HepG2 (cell line): ENCODE measurements around the gene VDAC1. TPM values are rescaled to one million over a fixed set of nuclear protein-coding genes. Genes with fewer than 3 reads are reported as not detected.

Experiments used
- BRF2 ChIP-seq: sonication (generic); formaldehyde crosslinking; IDR thresholded peaks from 2 replicates; pipeline ENCODE4 v1.8.1; 2022; ENCODE audit warnings: mild to moderate bottlenecking, missing genetic modification reagents
- CTCF ChIP-seq: sonication (generic); formaldehyde crosslinking; IDR thresholded peaks from 2 replicates; pipeline ENCODE4 v1.5.0; 2020; ENCODE audit warnings: mild to moderate bottlenecking, missing genetic modification reagents, moderate library complexity
- EEA1 ChIP-seq: sonication (generic); formaldehyde crosslinking; IDR thresholded peaks from 2 replicates; pipeline ENCODE4 v1.5.1; 2020; ENCODE audit warnings: mild to moderate bottlenecking, missing genetic modification reagents, borderline replicate concordance
- FOXA3 ChIP-seq: IDR thresholded peaks from 2 replicates; pipeline ENCODE4 v1.6.1; 2016; ENCODE audit warnings: missing genetic modification reagents, missing compliant biosample characterization
- GRHL1 ChIP-seq: sonication (generic); formaldehyde crosslinking; conservative IDR thresholded peaks from 2 replicates; pipeline ENCODE4 v1.8.0; 2022; ENCODE audit warnings: missing genetic modification reagents
- HES4 ChIP-seq: sonication (generic); formaldehyde crosslinking; IDR thresholded peaks from 2 replicates; pipeline ENCODE4 v1.9.0; 2021; ENCODE audit warnings: mild to moderate bottlenecking, missing genetic modification reagents, borderline replicate concordance
- KAT2B ChIP-seq: fragments of 150-350 bp; IDR thresholded peaks from 2 replicates; pipeline ENCODE4 v1.6.1; 2014; ENCODE audit warnings: low read depth, low read length, borderline replicate concordance
- PCBP1 ChIP-seq: fragments of 200-400 bp; formaldehyde crosslinking; IDR thresholded peaks from 2 replicates; pipeline ENCODE4 v1.6.1; 2017; ENCODE audit warnings: mild to moderate bottlenecking, low read depth, low read length, borderline replicate concordance
- PREB ChIP-seq: sonication (generic); formaldehyde crosslinking; IDR thresholded peaks from 2 replicates; pipeline ENCODE4 v1.4.0; 2020; ENCODE audit warnings: missing genetic modification reagents
- RAD21 ChIP-seq: fragments of 450-650 bp; formaldehyde crosslinking; IDR thresholded peaks from 2 replicates; pipeline ENCODE4 v1.5.0; 2020; ENCODE audit warnings: mild to moderate bottlenecking
- RFX5 ChIP-seq: IDR thresholded peaks from 2 replicates; pipeline ENCODE4 v1.6.1; 2011; ENCODE audit warnings: low read depth, low read length, improper control_type of control experiment
- ZBTB14 ChIP-seq: sonication (generic); formaldehyde crosslinking; IDR thresholded peaks from 2 replicates; pipeline ENCODE4 v1.4.0; 2020; ENCODE audit warnings: missing genetic modification reagents
- ZNF33A ChIP-seq: sonication (generic); formaldehyde crosslinking; IDR thresholded peaks from 2 replicates; pipeline ENCODE4 v1.5.1; 2020; ENCODE audit warnings: missing genetic modification reagents, mild to moderate bottlenecking, moderate library complexity, borderline replicate concordance
- ZNF639 ChIP-seq: conservative IDR thresholded peaks from 2 replicates; pipeline ENCODE4 v1.6.1; 2018; ENCODE audit warnings: missing genetic modification reagents
- ZNF713 ChIP-seq: sonication (generic); formaldehyde crosslinking; IDR thresholded peaks from 2 replicates; pipeline ENCODE4 v1.4.0; 2020; ENCODE audit warnings: mild to moderate bottlenecking, missing genetic modification reagents
- ZNF749 ChIP-seq: sonication (generic); formaldehyde crosslinking; IDR thresholded peaks from 2 replicates; pipeline ENCODE4 v1.8.0; 2022; ENCODE audit warnings: mild to moderate bottlenecking, missing genetic modification reagents, moderate library complexity, borderline replicate concordance
- polyA plus RNA-seq, 8 experiments: library from polyadenylated mRNA; depleted of rRNA in 3 of 8; stranded (reverse) in 7 of 8; unstranded in 1 of 8; fragments of >200 nt; fragmentation: Illumina TruSeq in 4 of 8; extraction: Trizol in 4 of 8; gene quantifications; 2 replicates each; pipeline versions ENCODE4 v1.2.1 to v1.2.3, GENCODE V29; 2011 to 2016; ENCODE audit warnings: low read depth in 4 of 8, missing spikeins in 1 of 8, mixed read lengths in 1 of 8; ENCODE audit not compliant: insufficient read depth in 1 of 8
- total RNA-seq, 5 experiments: library from RNA; depleted of rRNA; stranded (reverse); fragments of >200 nt; fragmentation: Illumina TruSeq; extraction: Trizol; gene quantifications; 2 replicates each; pipeline ENCODE4 v1.2.3, GENCODE V29; 2016; ENCODE audit warnings: low read depth in 1 of 5

The VDAC1 gene
- total and polyA plus RNA-seq, 2 of the 13 experiments (the other 11 are each of a cell fraction or from before 2014, with no cell fraction given) = 112 to 380 TPM

- TF ChIP-seq ZNF639 (CRISPR knock-in tag) (0 out of 2 replicates have a peak, but pooled peaks have one; percentile 15), RFX5 (no peak), PCBP1 (no peak), EEA1 (CRISPR knock-in tag) (peak; percentile 48; the same call in 1 of the 2 replicates), GRHL1 (CRISPR knock-in tag) (no peak), ZNF33A (CRISPR knock-in tag) (no peak), KAT2B (no peak), RAD21 (CRISPR knock-in tag) (no peak; the same call in 1 of the 2 replicates), ZBTB14 (CRISPR knock-in tag) (peak; percentile 62; the same call in 1 of the 2 replicates), CTCF (CRISPR knock-in tag) (peak; percentile 21; the same call in 1 of the 2 replicates), FOXA3 (CRISPR knock-in tag) (no peak; the same call in 1 of the 2 replicates), HES4 (CRISPR knock-in tag) (peak; percentile 75), ZNF713 (CRISPR knock-in tag) (no peak), ZNF749 (CRISPR knock-in tag) (no peak; the same call in 1 of the 2 replicates), PREB (CRISPR knock-in tag) (no peak), BRF2 (CRISPR knock-in tag) (no peak; the same call in 1 of the 2 replicates)
Observed at GRCh38 chr5:134004626-134005416, at the start of gene VDAC1 (continued).
